Measurements from ENCODE around the gene ST3GAL3.

GRCh38 chr1:43954036-43954435 is 246.7 kb downstream of the ST3GAL3 start:
- TF ChIP-seq POLR2AphosphoS5 (IDR thresholded peaks at IDR 0.05) (no peak), CTCF (IDR thresholded peaks at IDR 0.05) (no peak), POLR2A (IDR thresholded peaks at IDR 0.05) (no peak), EP300 (IDR thresholded peaks at IDR 0.05) (no peak)
